ENCODE measurements around the gene SREBF2.

The SREBF2 gene

GRCh38 chr22:41816871-41817270, 16.0 kb upstream of the SREBF2 start:
- DNase-seq (ENCODE audit: extremely low read depth, insufficient read length), result no peak
- peaks cover 10% of the 10 kb centered on the region for H3K36me3 ChIP-seq (ENCODE audit: control insufficient read depth, insufficient read depth, low read length)
- TF ChIP-seq CTCF (IDR thresholded peaks at IDR 0.05; ENCODE audit: insufficient read depth, low read length, poor library complexity, severe bottlenecking), result no peak
- no peaks in the 10 kb centered on the region for H3K27me3 ChIP-seq (replicated peaks; ENCODE audit: control insufficient read depth, insufficient read depth, low read length)
- no peak overlapping the region for H3K4me3 ChIP-seq (replicated peaks; ENCODE audit: low read depth, low read length)

GRCh38 chr22:41818011-41818410, 14.9 kb upstream of the SREBF2 start:
- DNase-seq (ENCODE audit: extremely low read depth, insufficient read length), result no peak
- H3K36me3 ChIP-seq (ENCODE audit: control insufficient read depth, insufficient read depth, low read length), result peaks cover 11% of the 10 kb centered on the region
- no peak overlapping the region for H3K4me3 ChIP-seq (replicated peaks; ENCODE audit: low read depth, low read length)
- no peak for TF ChIP-seq CTCF (IDR thresholded peaks at IDR 0.05; ENCODE audit: insufficient read depth, low read length, poor library complexity, severe bottlenecking)
- H3K27me3 ChIP-seq (replicated peaks; ENCODE audit: control insufficient read depth, insufficient read depth, low read length), result no peaks in the 10 kb centered on the region

- H3K4me3 ChIP-seq (replicated peaks; ENCODE audit: low read depth, low read length), result no peak overlapping the region
- H3K27me3 ChIP-seq (replicated peaks; ENCODE audit: control insufficient read depth, insufficient read depth, low read length), result no peaks in the 10 kb centered on the region
- no peak for DNase-seq (ENCODE audit: extremely low read depth, insufficient read length)
- TF ChIP-seq CTCF (IDR thresholded peaks at IDR 0.05; ENCODE audit: insufficient read depth, low read length, poor library complexity, severe bottlenecking), result no peak
- peaks cover 10% of the 10 kb centered on the region for H3K36me3 ChIP-seq (ENCODE audit: control insufficient read depth, insufficient read depth, low read length)
These were observed 14.3 kb upstream of the SREBF2 start for GRCh38 chr22:41818596-41818995.

GRCh38 chr22:41819257-41819656, 13.6 kb upstream of the SREBF2 start:
- Histone ChIP-seq H3K4me3 (replicated peaks; ENCODE audit: low read depth, low read length) (no peak overlapping the region), H3K36me3 (ENCODE audit: control insufficient read depth, insufficient read depth, low read length) (peaks cover 14% of the 10 kb centered on the region), H3K27me3 (replicated peaks; ENCODE audit: control insufficient read depth, insufficient read depth, low read length) (no peaks in the 10 kb centered on the region)
- no peak for DNase-seq (ENCODE audit: extremely low read depth, insufficient read length)
- TF ChIP-seq CTCF (IDR thresholded peaks at IDR 0.05; ENCODE audit: insufficient read depth, low read length, poor library complexity, severe bottlenecking), result no peak

- H3K4me3 ChIP-seq (replicated peaks; ENCODE audit: low read depth, low read length), result no peak overlapping the region
- H3K27me3 ChIP-seq (replicated peaks; ENCODE audit: control insufficient read depth, insufficient read depth, low read length), result no peaks in the 10 kb centered on the region
- DNase-seq (ENCODE audit: extremely low read depth, insufficient read length), result no peak
- peaks cover 14% of the 10 kb centered on the region for H3K36me3 ChIP-seq (ENCODE audit: control insufficient read depth, insufficient read depth, low read length)
- no peak for TF ChIP-seq CTCF (IDR thresholded peaks at IDR 0.05; ENCODE audit: insufficient read depth, low read length, poor library complexity, severe bottlenecking)
These were observed 12.5 kb upstream of the SREBF2 start for GRCh38 chr22:41820447-41820846.

Measured in GM06990 (cell line).